IMR-90 (cell line): Measurements from ENCODE around the gene CDKN2C. TPM values are rescaled to one million over a fixed set of nuclear protein-coding genes. Genes with fewer than 3 reads are reported as not detected.

Source experiments
- ATAC-seq: fragments of 200-7000 bp; cut with Tn5 transposase; 2 replicates; pipeline ENCODE4 v1.9.1; 2020; ENCODE audit warnings: low read depth, mild to moderate bottlenecking, moderate library complexity
- BruUV-seq: library from RNA; stranded (reverse); fragments of 400-500 nt; replicated peaks from 2 replicates; lab custom pipeline; 2021; lab: Mats Ljungman, UMichigan
- CTCF ChIA-PET: fragments of 300-600 bp; formaldehyde crosslinking; extraction: SDS; loops from one replicate; lab custom pipeline; 2021; ENCODE audit warnings: antibody characterized with exemption; lab: Yijun Ruan, JAX
- POLR2A ChIA-PET: fragments of 300-600 bp; sonication (Branson Sonifier 250); formaldehyde crosslinking; loops from one replicate; lab custom pipeline; 2022; ENCODE audit warnings: antibody characterized with exemption; ENCODE audit not compliant: unreplicated experiment; lab: Charles Lee
- DNase-seq: peaks from one replicate; pipeline ENCODE4 v3.0.0; 2013
- H2AFZ ChIP-seq: replicated peaks from 2 replicates; pipeline ENCODE3; 2013; ENCODE audit warnings: low read length, mild to moderate bottlenecking; ENCODE audit not compliant: poor library complexity
- H2AK5ac ChIP-seq: 2 replicates; pipeline ENCODE4 v1.6.1; 2013; ENCODE audit warnings: low read depth, low read length, inconsistent platforms
- H2AK9ac ChIP-seq: replicated peaks from 2 replicates; pipeline ENCODE3; 2013; ENCODE audit warnings: mild to moderate bottlenecking, low read depth, low read length, moderate library complexity; ENCODE audit not compliant: poor library complexity
- H2BK120ac ChIP-seq: 2 replicates; pipeline ENCODE4 v1.6.1; 2013; ENCODE audit warnings: low read depth, low read length, inconsistent platforms
- H2BK15ac ChIP-seq: 3 replicates; pipeline ENCODE4 v1.6.1; 2013; ENCODE audit warnings: low read depth, low read length, inconsistent platforms
- H2BK20ac ChIP-seq: 2 replicates; pipeline ENCODE4 v1.6.1; 2013; ENCODE audit warnings: low read depth, mild to moderate bottlenecking, inconsistent platforms, low read length, moderate library complexity
- H2BK5ac ChIP-seq: 2 replicates; pipeline ENCODE4 v1.6.1; 2013; ENCODE audit warnings: mild to moderate bottlenecking, low read depth, low read length, inconsistent platforms; ENCODE audit not compliant: poor library complexity, severe bottlenecking
- H3K14ac ChIP-seq: replicated peaks from 2 replicates; pipeline ENCODE4 v1.6.1; 2013; ENCODE audit warnings: low read depth, low read length, inconsistent platforms
- H3K18ac ChIP-seq: 2 replicates; pipeline ENCODE4 v1.6.1; 2013; ENCODE audit warnings: low read depth, low read length, control low read depth
- H3K23ac ChIP-seq: 2 replicates; pipeline ENCODE4 v1.6.1; 2013; ENCODE audit warnings: low read depth, low read length, inconsistent platforms
- H3K27ac ChIP-seq: 2 replicates; pipeline ENCODE4 v1.5.1; 2013; ENCODE audit warnings: mild to moderate bottlenecking, control low read depth, low read length; ENCODE audit not compliant: insufficient read depth
- H3K27me3 ChIP-seq: 2 replicates; pipeline ENCODE4 v1.6.1; 2013; ENCODE audit warnings: low read length; ENCODE audit not compliant: control insufficient read depth, insufficient read depth
- H3K36me3 ChIP-seq: 2 replicates; pipeline ENCODE4 v1.6.1; 2013; ENCODE audit warnings: low read length, mixed read lengths; ENCODE audit not compliant: control insufficient read depth, insufficient read depth
- H3K4ac ChIP-seq: 2 replicates; pipeline ENCODE4 v1.6.1; 2013; ENCODE audit warnings: low read depth, low read length, inconsistent platforms
- H3K4me1 ChIP-seq: 2 replicates; pipeline ENCODE4 v1.6.1; 2013; ENCODE audit warnings: low read length, mixed read lengths; ENCODE audit not compliant: control insufficient read depth, insufficient read depth
- H3K4me2 ChIP-seq: 2 replicates; pipeline ENCODE4 v1.6.1; 2013; ENCODE audit warnings: low read depth, mild to moderate bottlenecking, control low read depth, low read length, moderate library complexity
- H3K4me3 ChIP-seq: 2 replicates; pipeline ENCODE4 v1.5.1; 2013; ENCODE audit warnings: low read depth, mild to moderate bottlenecking, control low read depth, low read length, moderate library complexity; ENCODE audit not compliant: insufficient read depth
- H3K56ac ChIP-seq: 2 replicates; pipeline ENCODE4 v1.6.1; 2013; ENCODE audit warnings: low read length, inconsistent platforms; ENCODE audit not compliant: insufficient read depth; ENCODE audit errors: extremely low read depth
- H3K79me1 ChIP-seq, 2 experiments: 2 replicates each; pipeline ENCODE4 v1.6.1; 2013; ENCODE audit warnings: low read length in 2 of 2, inconsistent platforms in 1 of 2, low read depth in 1 of 2
- H3K9ac ChIP-seq: 2 replicates; pipeline ENCODE4 v1.6.1; 2013; ENCODE audit warnings: low read depth, low read length, control low read depth
- H3K9me1 ChIP-seq: 2 replicates; pipeline ENCODE4 v1.6.1; 2013; ENCODE audit warnings: low read length, inconsistent platforms; ENCODE audit not compliant: insufficient read depth
- H3K9me3 ChIP-seq: 2 replicates; pipeline ENCODE4 v1.6.1; 2013; ENCODE audit warnings: low read length; ENCODE audit not compliant: control insufficient read depth, insufficient read depth
- H4K20me1 ChIP-seq: 2 replicates; pipeline ENCODE4 v1.6.1; 2013; ENCODE audit warnings: low read length, inconsistent platforms; ENCODE audit not compliant: insufficient read depth
- H4K5ac ChIP-seq: 2 replicates; pipeline ENCODE4 v1.6.1; 2013; ENCODE audit warnings: mild to moderate bottlenecking, low read depth, low read length, control low read depth
- H4K8ac ChIP-seq, 2 experiments: 2 replicates each; pipeline ENCODE4 v1.6.1; 2013; ENCODE audit warnings: low read depth in 2 of 2, low read length in 2 of 2, control low read depth in 1 of 2, inconsistent platforms in 1 of 2
- H4K91ac ChIP-seq: 2 replicates; pipeline ENCODE4 v1.6.1; 2013; ENCODE audit warnings: low read depth, low read length, inconsistent platforms; ENCODE audit not compliant: insufficient read depth
- BHLHE40 ChIP-seq: fragments of 150-350 bp; IDR thresholded peaks from 2 replicates; pipeline ENCODE4 v1.6.1; 2016; ENCODE audit warnings: mild to moderate bottlenecking, low read depth, low read length
- CEBPB ChIP-seq: IDR thresholded peaks from 2 replicates; pipeline ENCODE4 v1.6.1; 2012; ENCODE audit warnings: low read depth, low read length, improper control_type of control experiment
- FOS ChIP-seq: fragments of 150-350 bp; IDR thresholded peaks from 2 replicates; pipeline ENCODE4 v1.6.1; 2016; ENCODE audit warnings: low read depth, low read length
- MAZ ChIP-seq: IDR thresholded peaks from 2 replicates; pipeline ENCODE4 v1.6.1; 2012; ENCODE audit warnings: low read depth, mild to moderate bottlenecking, low read length, improper control_type of control experiment, moderate library complexity, borderline replicate concordance
- NFE2L2 ChIP-seq: fragments of 150-350 bp; IDR thresholded peaks from 2 replicates; pipeline ENCODE4 v1.6.1; 2016; ENCODE audit warnings: low read depth, mild to moderate bottlenecking, low read length
- POLR2A ChIP-seq: IDR thresholded peaks from 2 replicates; pipeline ENCODE4 v1.6.1; 2012; ENCODE audit warnings: mild to moderate bottlenecking, low read depth, low read length
- RAD21 ChIP-seq: IDR thresholded peaks from 2 replicates; pipeline ENCODE4 v1.6.1; 2012; ENCODE audit warnings: low read length, improper control_type of control experiment
- RCOR1 ChIP-seq: IDR thresholded peaks from 2 replicates; pipeline ENCODE4 v1.6.1; 2012; ENCODE audit warnings: mild to moderate bottlenecking, low read length, improper control_type of control experiment; ENCODE audit not compliant: insufficient replicate concordance
- RFX5 ChIP-seq: IDR thresholded peaks from 2 replicates; pipeline ENCODE4 v1.8.0; 2012; ENCODE audit warnings: low read depth, mild to moderate bottlenecking, low read length, moderate library complexity
- WGBS, 2 experiments: methylation state at CpG; one replicate each; pipeline versions ENCODE4 v1.1.5 to v1.1.7; 2013; ENCODE audit warnings: missing lambda C conversion rate in 2 of 2; ENCODE audit not compliant: insufficient read length in 1 of 2; ENCODE audit errors: extremely low coverage in 2 of 2; 5-methylcytosine and 5-hydroxymethylcytosine counted together
- dilution Hi-C: fragments of 300-500 bp; cut with HindIII; formaldehyde crosslinking; loops from one replicate; pipeline ENCODE4 v1.14.3; 2018; ENCODE audit warnings: low sequenced_read_pairs; ENCODE audit not compliant: unreplicated experiment
- in situ Hi-C: fragments of 300-500 bp; cut with MboI; formaldehyde crosslinking; loops from 3 replicates; pipeline ENCODE4 v1.14.3; 2019; ENCODE audit warnings: low sequenced_read_pairs, inconsistent platforms, mixed read lengths
- intact Hi-C: fragments of 100-400 bp; cut with micrococcal nuclease; formaldehyde crosslinking; loops from 2 replicates; pipeline ENCODE4 v1.10.0; 2022
- polyA plus RNA-seq, 3 experiments: library from polyadenylated mRNA; depleted of rRNA; stranded (reverse); fragments of >200 nt; gene quantifications; 2 replicates each; pipeline ENCODE4 v1.2.3, GENCODE V29; 2012; ENCODE audit warnings: low replicate concordance in 1 of 3
- total RNA-seq: library from RNA; depleted of rRNA; stranded (reverse); fragments of >200 nt; gene quantifications from 2 replicates; pipeline ENCODE4 v1.2.3, GENCODE V29; 2012
- TF ChIP-seq, protein P1 (sequence below): fragments of 150-350 bp; IDR thresholded peaks from 2 replicates; pipeline ENCODE4 v1.6.1; 2016; ENCODE audit warnings: low read depth, mild to moderate bottlenecking, low read length, moderate library complexity, borderline replicate concordance
- TF ChIP-seq, protein P2 (sequence below): conservative IDR thresholded peaks from 2 replicates; pipeline ENCODE4 v1.5.1; 2012; ENCODE audit warnings: mild to moderate bottlenecking, low read depth, low read length, improper control_type of control experiment

Gene CDKN2C
- total and polyA plus RNA-seq, 2 of the 4 experiments (the other 2 are of a cell fraction): 14.3 to 15.5 TPM

- H3K9ac ChIP-seq: no peak overlapping the region
- no peaks in the 10 kb centered on the region for H3K4me1 ChIP-seq
- no peak overlapping the region for H3K14ac ChIP-seq
- H2BK120ac ChIP-seq: no peak overlapping the region
- H2BK5ac ChIP-seq: no peak overlapping the region
- H2BK20ac ChIP-seq: no peak overlapping the region
- dilution Hi-C loops (no loop called here), intact Hi-C loops (no loop called here), in situ Hi-C loops (no loop called here)
- no peak overlapping the region for H2AK5ac ChIP-seq
- H3K4me3 ChIP-seq: no peak overlapping the region
- H4K5ac ChIP-seq: no peak overlapping the region
- DNase-seq: no peak
- WGBS, 2 experiments: no CpG with 5 or more reads among the region's 1 CpG
- H4K8ac ChIP-seq: no peak overlapping the region
- no peak overlapping the region for H3K18ac ChIP-seq
- H3K4me2 ChIP-seq: no peak overlapping the region
- no peaks in the 10 kb centered on the region for H4K20me1 ChIP-seq
- no peak overlapping the region for H3K56ac ChIP-seq
- ChIA-PET CTCF (no interaction called here), POLR2A (no interaction called here)
- no peak overlapping the region for H4K91ac ChIP-seq
- H3K27ac ChIP-seq: no peak overlapping the region
- no peaks in the 10 kb centered on the region for H3K9me3 ChIP-seq
- no peak overlapping the region for H3K23ac ChIP-seq
- no peak overlapping the region for H3K4ac ChIP-seq
- no peak for ATAC-seq
- no TSS peak for BruUV-seq
- no peaks in the 10 kb centered on the region for H3K27me3 ChIP-seq
- H2AFZ ChIP-seq: no peak overlapping the region
- no peaks in the 10 kb centered on the region for H3K36me3 ChIP-seq
- no peaks in the 10 kb centered on the region for H3K79me1 ChIP-seq
- no peaks in the 10 kb centered on the region for H3K9me1 ChIP-seq
- H2AK9ac ChIP-seq: no peak overlapping the region
- TF ChIP-seq, protein P1, sequence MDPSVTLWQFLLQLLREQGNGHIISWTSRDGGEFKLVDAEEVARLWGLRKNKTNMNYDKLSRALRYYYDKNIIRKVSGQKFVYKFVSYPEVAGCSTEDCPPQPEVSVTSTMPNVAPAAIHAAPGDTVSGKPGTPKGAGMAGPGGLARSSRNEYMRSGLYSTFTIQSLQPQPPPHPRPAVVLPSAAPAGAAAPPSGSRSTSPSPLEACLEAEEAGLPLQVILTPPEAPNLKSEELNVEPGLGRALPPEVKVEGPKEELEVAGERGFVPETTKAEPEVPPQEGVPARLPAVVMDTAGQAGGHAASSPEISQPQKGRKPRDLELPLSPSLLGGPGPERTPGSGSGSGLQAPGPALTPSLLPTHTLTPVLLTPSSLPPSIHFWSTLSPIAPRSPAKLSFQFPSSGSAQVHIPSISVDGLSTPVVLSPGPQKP: no peak
- TF ChIP-seq FOS (no peak), RFX5 (no peak), MAZ (no peak), CEBPB (no peak), POLR2A (no peak), NFE2L2 (no peak), RCOR1 (no peak), RAD21 (no peak), BHLHE40 (no peak)
- TF ChIP-seq, protein P2, sequence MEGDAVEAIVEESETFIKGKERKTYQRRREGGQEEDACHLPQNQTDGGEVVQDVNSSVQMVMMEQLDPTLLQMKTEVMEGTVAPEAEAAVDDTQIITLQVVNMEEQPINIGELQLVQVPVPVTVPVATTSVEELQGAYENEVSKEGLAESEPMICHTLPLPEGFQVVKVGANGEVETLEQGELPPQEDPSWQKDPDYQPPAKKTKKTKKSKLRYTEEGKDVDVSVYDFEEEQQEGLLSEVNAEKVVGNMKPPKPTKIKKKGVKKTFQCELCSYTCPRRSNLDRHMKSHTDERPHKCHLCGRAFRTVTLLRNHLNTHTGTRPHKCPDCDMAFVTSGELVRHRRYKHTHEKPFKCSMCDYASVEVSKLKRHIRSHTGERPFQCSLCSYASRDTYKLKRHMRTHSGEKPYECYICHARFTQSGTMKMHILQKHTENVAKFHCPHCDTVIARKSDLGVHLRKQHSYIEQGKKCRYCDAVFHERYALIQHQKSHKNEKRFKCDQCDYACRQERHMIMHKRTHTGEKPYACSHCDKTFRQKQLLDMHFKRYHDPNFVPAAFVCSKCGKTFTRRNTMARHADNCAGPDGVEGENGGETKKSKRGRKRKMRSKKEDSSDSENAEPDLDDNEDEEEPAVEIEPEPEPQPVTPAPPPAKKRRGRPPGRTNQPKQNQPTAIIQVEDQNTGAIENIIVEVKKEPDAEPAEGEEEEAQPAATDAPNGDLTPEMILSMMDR: no peak
- no peak overlapping the region for H2BK15ac ChIP-seq
These were observed 25.6 kb downstream of the CDKN2C start for GRCh38 chr1:50995651-50996050.
